HG03025 (cell line): ENCODE measurements around the gene KLF11.

Experiments
- ATAC-seq: cut with Tn5 transposase; IDR thresholded peaks from one replicate; pipeline ENCODE4 v1.9.1; 2021; ENCODE audit warnings: mild to moderate bottlenecking, moderate library complexity; ENCODE audit not compliant: unreplicated experiment, low FRiP score

Gene KLF11

GRCh38 chr2:10061221-10061925, 18.0 kb downstream of the KLF11 start:
- ATAC-seq, result no peak

GRCh38 chr2:10062931-10063365, 19.6 kb downstream of the KLF11 start:
- ATAC-seq, result no peak

DNA sequence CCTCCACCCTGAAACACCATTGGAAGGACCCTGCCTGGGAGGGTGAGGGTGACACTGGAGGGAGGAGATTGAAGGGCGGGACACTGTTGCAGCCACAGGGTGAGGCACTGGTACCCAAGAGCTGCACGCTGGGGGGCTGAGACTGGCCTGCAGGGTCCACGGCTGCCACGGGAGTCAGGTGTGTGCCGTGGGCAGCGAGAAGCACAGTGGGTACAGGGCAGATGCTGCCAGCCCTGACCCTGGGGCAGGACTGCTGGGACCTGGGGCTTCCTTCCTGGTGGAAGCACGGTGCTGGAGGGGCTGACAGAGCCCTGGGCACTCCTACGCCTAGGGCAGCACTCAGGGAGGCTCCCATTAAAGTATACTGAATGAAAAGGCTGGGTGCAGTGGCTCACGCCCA, 20.2 kb downstream of the KLF11 start:
- ATAC-seq, result no peak

GRCh38 chr2:10064932-10065772, 21.8 kb downstream of the KLF11 start:
- no peak for ATAC-seq

DNA sequence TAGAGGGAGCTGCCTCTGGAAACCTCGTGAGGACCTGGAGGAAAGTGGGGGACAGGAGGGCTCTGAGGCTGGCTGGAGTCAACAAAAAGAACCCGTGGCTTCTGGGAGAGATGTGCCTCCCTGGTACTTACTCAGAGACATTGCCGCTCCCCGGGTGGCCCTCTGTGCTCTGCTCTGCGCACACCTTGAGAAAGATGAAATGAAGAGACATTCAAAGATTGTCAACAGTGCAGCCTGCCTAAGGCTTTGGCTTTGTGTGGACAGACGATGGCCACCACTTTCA, 22.4 kb downstream of the KLF11 start:
- no peak for ATAC-seq

GRCh38 chr2:10067330-10067729, 24.0 kb downstream of the KLF11 start:
- no peak for ATAC-seq

DNA sequence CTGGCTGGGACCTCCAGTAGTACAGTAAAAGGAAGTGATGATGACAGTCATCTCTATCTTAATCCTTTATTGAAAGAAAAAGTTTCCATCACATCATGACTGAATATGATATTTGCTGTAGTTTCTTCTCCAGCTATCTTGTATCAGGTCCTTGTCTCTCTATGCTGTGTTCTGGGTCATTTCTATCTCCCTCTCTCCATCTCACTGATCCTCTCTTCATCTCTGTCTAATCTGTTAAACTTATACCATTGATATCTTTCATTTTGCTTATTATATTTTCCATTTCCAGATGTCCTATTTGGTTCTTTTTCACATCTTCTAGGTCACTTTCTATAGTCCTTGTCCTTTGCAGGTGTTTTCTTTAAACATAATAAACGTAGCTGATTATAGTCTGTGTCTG, 24.5 kb downstream of the KLF11 start:
- ATAC-seq, result no peak

DNA sequence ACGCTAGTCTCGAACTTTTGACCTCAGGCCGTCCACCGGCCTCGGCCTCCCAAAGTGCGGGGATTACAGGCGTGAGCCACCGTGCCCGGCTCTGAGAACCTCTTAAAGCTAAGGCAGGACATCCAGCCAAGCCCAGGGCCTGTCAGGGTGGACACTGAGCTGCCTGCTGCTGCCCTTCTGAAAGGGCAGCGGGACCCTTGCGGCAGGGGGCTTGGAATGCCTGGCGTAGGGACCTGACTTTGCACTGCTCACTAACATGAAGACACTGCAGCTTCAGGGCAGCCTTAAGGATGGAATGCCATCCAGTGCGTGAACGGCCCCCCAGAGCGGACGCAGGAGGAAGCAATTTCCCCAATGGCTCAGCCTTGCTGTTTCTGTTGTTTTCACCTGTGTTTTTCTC, 27.8 kb downstream of the KLF11 start:
- ATAC-seq, result no peak

GRCh38 chr2:10071595-10071994, 28.2 kb downstream of the KLF11 start:
- ATAC-seq, result no peak

DNA sequence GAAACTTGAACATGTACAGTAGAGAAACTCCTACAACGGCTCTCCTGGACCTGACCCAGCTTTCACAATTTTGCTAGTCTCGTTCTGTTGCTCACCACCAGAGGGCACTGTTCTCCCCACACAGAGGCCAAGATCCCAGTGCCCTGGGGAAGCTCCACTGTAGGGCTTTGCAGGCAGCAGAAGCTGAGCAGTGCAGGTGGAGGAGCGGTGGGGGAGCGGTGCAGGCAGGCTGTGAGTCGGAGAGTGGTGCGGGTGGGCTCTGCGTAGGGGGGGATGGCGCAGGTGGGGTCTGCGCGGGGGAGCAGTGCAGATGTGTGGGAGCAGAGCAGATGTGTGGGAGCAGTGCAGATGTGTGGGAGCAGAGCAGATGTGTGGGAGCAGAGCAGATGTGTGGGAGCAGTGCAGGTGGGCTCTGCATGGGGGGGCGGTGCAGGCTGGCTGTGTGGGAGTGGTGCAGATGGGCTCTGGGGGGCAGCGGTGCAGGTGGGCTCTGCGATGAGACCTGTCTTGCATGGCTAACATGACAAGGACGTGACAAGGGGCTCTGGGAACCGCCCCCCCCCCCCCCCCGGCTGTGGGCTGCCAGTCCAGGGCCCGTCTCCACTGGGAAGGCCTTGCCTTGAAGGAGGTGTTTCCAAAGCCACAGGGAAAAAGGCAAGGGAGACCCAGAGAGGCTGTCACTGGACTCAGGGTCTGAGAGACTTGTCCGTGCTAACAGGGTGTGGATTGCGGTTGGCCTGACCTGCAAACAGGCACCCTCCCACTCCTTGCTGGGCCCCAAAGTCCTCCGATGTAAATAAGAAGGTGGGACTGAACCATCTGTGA, 29.5 kb downstream of the KLF11 start:
- peak; percentile 69 for ATAC-seq

GRCh38 chr2:10073706-10074105, 30.4 kb downstream of the KLF11 start:
- ATAC-seq, result no peak

DNA sequence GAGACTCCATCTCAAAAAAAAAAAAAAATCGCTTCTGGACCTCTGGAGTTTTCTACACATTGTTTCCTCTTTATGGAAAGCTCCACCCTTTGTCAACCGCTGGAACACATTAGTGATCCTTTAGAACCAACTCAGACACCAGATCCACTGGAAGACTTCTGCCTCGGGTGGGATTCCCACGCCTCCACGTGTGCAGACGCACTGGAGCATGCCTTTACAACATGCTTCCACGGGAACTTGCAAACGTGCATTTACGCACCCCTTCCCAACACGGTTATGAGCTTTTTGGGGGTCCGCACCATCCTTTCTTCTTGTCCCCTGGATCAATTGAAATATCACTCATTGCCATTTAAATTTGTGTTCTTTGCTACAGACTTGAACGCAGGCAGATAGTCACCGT, 31.8 kb downstream of the KLF11 start:
- ATAC-seq, result no peak

DNA sequence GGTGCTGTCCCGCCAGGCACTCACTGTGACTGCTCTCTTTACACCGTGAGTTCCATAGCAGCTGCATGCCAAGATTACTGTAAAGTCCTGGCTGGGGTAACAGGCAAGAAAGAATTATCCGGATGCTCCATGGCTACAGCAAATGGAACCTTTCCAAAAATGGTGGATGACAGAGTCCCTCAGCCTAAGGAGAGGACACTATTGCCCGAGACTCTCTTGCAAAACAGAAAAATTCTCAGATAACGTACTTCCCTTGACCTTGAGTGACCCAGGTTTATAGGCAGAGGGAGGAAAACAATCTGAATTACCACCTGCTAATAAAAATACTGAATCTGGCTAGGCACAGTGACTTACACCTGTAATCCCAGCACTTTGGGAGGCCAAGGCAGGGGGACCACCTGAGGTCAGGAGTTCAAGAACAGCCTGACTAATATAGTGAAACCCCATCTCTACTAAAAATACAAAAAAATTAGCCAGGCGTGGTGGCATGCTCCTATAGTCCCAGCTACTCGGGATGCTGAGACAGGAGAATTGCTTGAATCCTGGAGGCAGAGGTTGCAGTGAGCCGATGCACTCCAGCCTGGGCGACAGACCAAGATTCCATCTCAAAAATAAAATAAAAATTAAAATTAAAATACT, 32.3 kb downstream of the KLF11 start:
- ATAC-seq, result no peak

- no peak for ATAC-seq
These were observed 33.2 kb downstream of the KLF11 start for GRCh38 chr2:10076511-10076910.

- ATAC-seq, result no peak
These were observed 33.7 kb downstream of the KLF11 start for GRCh38 chr2:10076988-10077527.

DNA sequence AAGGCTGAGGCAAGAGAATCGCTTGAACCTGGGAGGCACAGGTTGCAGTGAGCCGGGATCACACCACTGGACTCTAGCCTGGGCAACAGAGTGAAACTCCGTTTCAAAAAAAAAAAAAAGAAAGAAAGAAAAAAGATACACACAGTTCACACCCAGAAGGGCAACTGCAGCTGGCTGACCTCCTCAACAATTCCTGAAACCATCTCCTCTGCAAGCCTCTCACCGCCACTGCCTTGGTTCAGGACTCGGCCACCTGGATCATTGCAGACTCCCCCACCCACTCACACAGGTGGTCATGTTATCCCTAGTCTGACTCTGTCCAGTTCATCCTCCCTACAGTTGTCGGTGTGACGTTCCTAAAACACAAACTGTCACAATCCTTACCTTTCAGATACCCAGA, 34.7 kb downstream of the KLF11 start:
- no peak for ATAC-seq

- ATAC-seq, result no peak
These were observed 35.4 kb downstream of the KLF11 start for GRCh38 chr2:10078704-10079265.

GRCh38 chr2:10079266-10079869, 36.0 kb downstream of the KLF11 start:
- no peak for ATAC-seq

DNA sequence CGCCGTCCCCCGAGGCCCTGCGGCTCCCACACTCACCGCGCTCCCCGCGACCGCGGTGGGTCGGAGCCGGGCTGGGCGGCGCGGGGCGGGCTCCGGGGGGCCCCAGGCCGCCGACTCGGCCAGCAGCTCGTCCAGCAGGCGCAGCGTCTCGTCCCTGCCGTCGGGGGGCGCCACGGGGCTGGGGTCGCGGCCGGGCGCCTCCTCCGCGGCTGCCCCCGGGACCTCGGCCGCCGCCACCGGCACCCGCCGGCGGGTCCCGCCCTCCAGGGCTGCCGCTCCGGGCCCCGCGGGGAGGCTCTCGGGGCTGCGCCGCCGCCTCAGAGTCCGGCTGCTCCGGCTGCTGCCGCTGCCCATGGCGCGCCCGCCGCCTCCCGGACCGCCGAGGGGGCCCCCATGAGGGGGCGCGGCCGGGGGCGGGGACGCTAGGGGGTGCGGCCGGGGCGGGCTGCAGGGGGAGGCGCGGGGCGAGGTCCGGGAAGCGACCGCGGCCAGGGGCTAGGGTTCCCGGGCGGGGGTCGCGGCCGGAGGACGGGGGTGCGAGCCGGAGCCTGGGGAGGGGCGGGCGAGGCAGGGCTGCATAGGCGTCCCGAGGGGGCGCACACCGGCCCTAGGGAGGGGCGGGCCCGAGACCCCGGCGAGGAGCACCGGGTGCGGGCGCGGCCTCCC, 36.7 kb downstream of the KLF11 start, which contains the start of gene CYS1:
TSS of gene CYS1 (minus strand) at position 542 of the 666 bp plus-strand sequence. CDS start at position 354, 188 bp downstream.
- ATAC-seq, result no peak
